Mucosa of stomach (tissue), 1 donor: ENCODE results near the gene ACOX2.

Source experiments
- H3K27me3 ChIP-seq: one replicate; pipeline ENCODE4 v1.7.0; 2013; ENCODE audit warnings: mild to moderate bottlenecking, low read length; ENCODE audit not compliant: control insufficient read depth, insufficient read depth
- H3K36me3 ChIP-seq: one replicate; pipeline ENCODE4 v1.7.0; 2013; ENCODE audit warnings: low read length; ENCODE audit not compliant: control insufficient read depth, insufficient read depth
- H3K4me1 ChIP-seq: one replicate; pipeline ENCODE4 v1.7.0; 2013; ENCODE audit warnings: mild to moderate bottlenecking, low read length; ENCODE audit not compliant: control insufficient read depth, insufficient read depth
- H3K4me3 ChIP-seq: one replicate; pipeline ENCODE4 v1.7.0; 2013; ENCODE audit warnings: low read length
- H3K9ac ChIP-seq: one replicate; pipeline ENCODE4 v1.7.0; 2013; ENCODE audit warnings: mild to moderate bottlenecking, low read length, moderate library complexity
- H3K9me3 ChIP-seq: one replicate; pipeline ENCODE4 v1.7.0; 2013; ENCODE audit warnings: mild to moderate bottlenecking, low read length, moderate library complexity; ENCODE audit not compliant: control insufficient read depth
- donor health status: Pancreatic carcinoma.

The ACOX2 gene

GRCh38 chr3:58574106-58574505 lies 37.1 kb upstream of the ACOX2 start:
- Histone ChIP-seq H3K27me3 (peaks cover 5% of the 10 kb centered on the region), H3K4me1 (no peaks in the 10 kb centered on the region), H3K9ac (no peak overlapping the region), H3K4me3 (no peak overlapping the region), H3K9me3 (no peaks in the 10 kb centered on the region), H3K36me3 (no peaks in the 10 kb centered on the region)

GRCh38 chr3:58573640-58574039 lies 36.6 kb upstream of the ACOX2 start:
- Histone ChIP-seq H3K36me3 (no peaks in the 10 kb centered on the region), H3K9me3 (no peaks in the 10 kb centered on the region), H3K9ac (no peak overlapping the region), H3K27me3 (peaks cover 5% of the 10 kb centered on the region), H3K4me1 (no peaks in the 10 kb centered on the region), H3K4me3 (no peak overlapping the region)

GRCh38 chr3:58572634-58573230 lies 35.7 kb upstream of the ACOX2 start:
- peaks cover 5% of the 10 kb centered on the region for H3K27me3 ChIP-seq
- H3K4me1 ChIP-seq, result no peaks in the 10 kb centered on the region
- no peak overlapping the region for H3K4me3 ChIP-seq
- no peaks in the 10 kb centered on the region for H3K36me3 ChIP-seq
- no peak overlapping the region for H3K9ac ChIP-seq
- H3K9me3 ChIP-seq, result no peaks in the 10 kb centered on the region

- Histone ChIP-seq H3K9me3 (no peaks in the 10 kb centered on the region), H3K36me3 (no peaks in the 10 kb centered on the region), H3K4me3 (no peak overlapping the region), H3K9ac (no peak overlapping the region), H3K27me3 (peaks cover 5% of the 10 kb centered on the region), H3K4me1 (no peaks in the 10 kb centered on the region)
Measured at GRCh38 chr3:58572013-58572633, 35.1 kb upstream of the ACOX2 start.

DNA sequence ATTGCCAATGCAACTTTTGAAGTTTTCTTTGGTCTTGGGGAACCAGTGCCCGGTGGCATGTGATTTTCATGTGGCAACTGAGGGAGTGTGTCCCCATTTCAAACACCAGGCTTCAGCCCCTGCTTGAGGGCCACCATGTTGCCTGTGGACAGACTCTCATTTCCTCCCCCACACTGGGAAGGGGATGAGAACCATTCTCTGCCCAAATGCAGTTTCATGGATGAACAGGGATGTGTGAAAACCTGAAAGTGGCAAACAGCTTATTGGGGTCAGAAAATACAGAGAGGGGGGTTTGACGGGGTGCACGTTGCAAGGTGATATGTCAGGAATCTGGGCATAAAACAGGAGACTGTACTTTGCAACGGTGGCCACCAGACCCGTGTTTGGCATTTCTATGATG lies 33.9 kb upstream of the ACOX2 start:
- Histone ChIP-seq H3K4me1 (no peaks in the 10 kb centered on the region), H3K4me3 (no peak overlapping the region), H3K36me3 (no peaks in the 10 kb centered on the region), H3K9me3 (no peaks in the 10 kb centered on the region), H3K9ac (no peak overlapping the region), H3K27me3 (peaks cover 5% of the 10 kb centered on the region)

DNA sequence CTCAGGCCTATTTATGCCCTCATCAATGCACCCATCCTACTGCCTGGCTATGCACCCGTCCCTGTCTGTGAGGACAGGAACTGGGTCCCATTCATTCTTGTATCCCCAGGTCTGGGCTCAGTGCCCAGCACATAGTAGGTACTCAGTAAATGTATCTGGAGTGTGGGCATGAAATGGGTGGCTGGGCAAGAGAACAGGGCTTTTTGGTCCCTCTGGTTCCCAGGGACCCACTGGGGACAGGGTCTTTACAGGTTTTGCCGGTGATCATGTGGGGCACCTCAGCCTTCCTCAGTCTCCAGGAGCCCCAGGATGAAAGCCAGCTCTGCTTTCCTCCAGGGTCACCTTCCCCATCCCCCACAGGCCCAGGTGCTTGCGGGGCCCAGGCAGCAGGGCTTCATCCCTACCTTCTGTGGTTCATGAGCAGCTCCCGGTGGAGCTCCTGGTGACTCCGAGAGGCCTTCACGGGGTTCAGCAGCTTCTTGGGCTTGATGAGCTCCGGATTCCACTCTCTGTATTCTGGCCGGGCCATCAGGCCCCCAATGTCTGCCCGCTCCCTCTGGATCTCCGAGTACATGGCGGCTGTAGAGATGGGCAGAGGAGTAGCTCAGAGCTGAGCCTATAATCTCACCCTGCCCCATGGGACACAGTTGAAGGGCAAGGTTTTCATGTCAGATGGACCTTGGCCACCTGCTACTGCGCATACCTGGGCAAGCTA lies 32.5 kb upstream of the ACOX2 start:
- H3K4me1 ChIP-seq, result no peaks in the 10 kb centered on the region
- H3K27me3 ChIP-seq, result no peaks in the 10 kb centered on the region
- H3K9ac ChIP-seq, result no peak overlapping the region
- H3K9me3 ChIP-seq, result no peaks in the 10 kb centered on the region
- no peaks in the 10 kb centered on the region for H3K36me3 ChIP-seq
- H3K4me3 ChIP-seq, result no peak overlapping the region

DNA sequence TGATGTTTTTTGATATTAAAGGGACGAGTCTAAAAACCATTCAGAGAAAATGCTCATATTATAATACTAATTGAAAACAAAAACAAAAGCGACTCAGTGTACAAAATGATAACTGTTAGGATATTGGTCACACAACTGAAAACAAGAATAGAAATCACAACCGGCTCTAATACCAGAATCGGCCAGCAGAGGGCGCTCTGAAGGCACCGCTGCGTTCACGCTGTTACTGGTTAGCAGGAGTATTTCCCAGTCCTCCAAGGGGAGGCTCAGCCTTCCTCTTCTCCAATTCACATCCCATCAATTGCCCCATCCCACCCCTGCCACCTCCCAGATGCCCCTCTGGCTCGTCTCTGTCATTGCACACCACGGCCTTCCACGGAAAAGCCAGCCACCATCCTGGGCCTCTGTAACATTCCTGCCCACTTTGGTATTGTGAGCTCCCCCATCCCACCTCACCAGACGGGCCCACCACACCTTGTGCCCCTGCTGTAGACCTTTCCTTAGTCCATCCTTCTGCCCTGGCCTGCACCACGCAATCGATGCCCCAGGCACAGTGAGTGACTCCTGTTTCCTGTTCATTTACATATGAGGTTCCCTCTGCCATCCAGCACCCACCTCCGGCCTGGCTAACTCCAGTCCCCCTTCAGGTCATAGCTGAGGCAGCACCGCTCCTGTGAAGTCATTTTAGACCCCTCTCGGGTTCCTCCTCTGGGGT lies 31.7 kb upstream of the ACOX2 start:
- H3K9me3 ChIP-seq, result no peaks in the 10 kb centered on the region
- no peak overlapping the region for H3K4me3 ChIP-seq
- no peaks in the 10 kb centered on the region for H3K4me1 ChIP-seq
- no peaks in the 10 kb centered on the region for H3K36me3 ChIP-seq
- no peaks in the 10 kb centered on the region for H3K27me3 ChIP-seq
- no peak overlapping the region for H3K9ac ChIP-seq

GRCh38 chr3:58567251-58567515 lies 30.2 kb upstream of the ACOX2 start:
- H3K4me1 ChIP-seq, result no peaks in the 10 kb centered on the region

GRCh38 chr3:58566398-58567250 lies 29.6 kb upstream of the ACOX2 start:
- Histone ChIP-seq H3K9ac (no peak overlapping the region), H3K36me3 (no peaks in the 10 kb centered on the region), H3K4me1 (no peaks in the 10 kb centered on the region), H3K27me3 (no peaks in the 10 kb centered on the region), H3K9me3 (no peaks in the 10 kb centered on the region), H3K4me3 (no peak overlapping the region)

More at GRCh38 chr3:58567251-58567515, 30.2 kb upstream of the ACOX2 start:
- no peaks in the 10 kb centered on the region for H3K27me3 ChIP-seq
- H3K9ac ChIP-seq, result no peak overlapping the region
- H3K9me3 ChIP-seq, result no peaks in the 10 kb centered on the region
- H3K4me3 ChIP-seq, result no peak overlapping the region
- H3K36me3 ChIP-seq, result no peaks in the 10 kb centered on the region

- Histone ChIP-seq H3K4me3 (no peak overlapping the region), H3K36me3 (no peaks in the 10 kb centered on the region), H3K9me3 (no peaks in the 10 kb centered on the region), H3K9ac (no peak overlapping the region), H3K27me3 (no peaks in the 10 kb centered on the region), H3K4me1 (no peaks in the 10 kb centered on the region)
Measured at GRCh38 chr3:58565621-58566397, 28.8 kb upstream of the ACOX2 start.

DNA sequence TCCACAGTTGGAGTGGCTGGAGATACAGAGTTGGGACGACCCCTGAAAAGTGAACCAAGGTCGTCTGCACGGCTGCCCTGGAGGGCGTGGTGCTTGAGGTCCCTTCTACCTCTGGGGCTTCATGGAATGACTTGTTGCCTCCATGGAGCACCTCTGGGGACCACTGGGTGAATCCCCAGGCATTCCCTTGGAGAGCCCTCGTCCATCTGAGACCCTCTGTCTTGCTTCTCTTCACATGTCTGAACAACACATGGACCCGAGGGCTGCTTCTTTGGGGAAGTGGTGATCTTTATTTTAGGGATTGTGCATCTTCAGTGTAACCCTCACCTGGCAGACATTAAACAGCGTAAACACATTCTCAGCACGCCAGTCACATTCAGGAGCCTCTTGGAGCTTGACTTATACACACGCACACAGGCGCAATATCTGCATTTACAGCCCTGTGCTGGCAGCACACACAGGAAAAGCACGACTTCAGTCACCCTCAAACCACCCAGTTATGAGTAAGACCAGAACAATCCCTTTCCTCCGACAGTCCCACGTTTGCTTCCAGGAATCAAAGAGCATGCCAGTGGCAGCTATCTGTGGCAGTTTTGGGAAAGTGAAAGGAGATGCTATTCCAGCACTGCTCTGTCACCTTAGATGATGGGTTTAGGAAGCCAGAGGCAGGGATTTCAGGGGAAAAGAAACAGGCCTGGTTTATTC lies 27.6 kb upstream of the ACOX2 start:
- H3K4me1 ChIP-seq, result no peaks in the 10 kb centered on the region
- no peaks in the 10 kb centered on the region for H3K9me3 ChIP-seq
- no peak overlapping the region for H3K9ac ChIP-seq
- H3K4me3 ChIP-seq, result no peak overlapping the region
- no peaks in the 10 kb centered on the region for H3K36me3 ChIP-seq
- H3K27me3 ChIP-seq, result no peaks in the 10 kb centered on the region
